Testis (tissue), 2 donors: ENCODE results near the gene MAMSTR.

Source experiments
- CTCF ChIP-seq, 3 experiments: fragments of 450-650 bp in 2 of 3; fragments of 200-600 bp in 1 of 3; sonication (generic) in 1 of 3; IDR thresholded peaks; one replicate each; pipeline ENCODE4 v1.5.1; 2016 to 2019; ENCODE audit warnings: antibody characterized with exemption in 3 of 3, mild to moderate bottlenecking in 2 of 3, moderate library complexity in 1 of 3
- POLR2A ChIP-seq: fragments of 450-650 bp; IDR thresholded peaks from one replicate; pipeline ENCODE4 v1.6.1; 2017; ENCODE audit warnings: antibody characterized with exemption, mild to moderate bottlenecking, moderate library complexity

GRCh38 chr19:48696353-48697010 is 23.0 kb downstream of the MAMSTR start:
- TF ChIP-seq CTCF (IDR thresholded peaks at IDR 0.05) (no peak), POLR2A (no peak)
